ENCODE results near the gene MAML1.

MAML1 gene

GRCh38 chr5:179746872-179747271, 14.2 kb downstream of the MAML1 start:
- Histone ChIP-seq H3K27me3 (ENCODE audit: insufficient read depth, low read length) (no peaks in the 10 kb centered on the region), H3K4me1 (ENCODE audit: insufficient read depth, low read length) (no peaks in the 10 kb centered on the region), H3K4me3 (ENCODE audit: low read length) (no peak overlapping the region), H3K36me3 (ENCODE audit: insufficient read depth, low read length) (peaks cover 28% of the 10 kb centered on the region), H2AFZ (ENCODE audit: low read depth, low read length) (no peak overlapping the region), H3K9me3 (ENCODE audit: low read length) (peaks cover 10% of the 10 kb centered on the region)

DNA sequence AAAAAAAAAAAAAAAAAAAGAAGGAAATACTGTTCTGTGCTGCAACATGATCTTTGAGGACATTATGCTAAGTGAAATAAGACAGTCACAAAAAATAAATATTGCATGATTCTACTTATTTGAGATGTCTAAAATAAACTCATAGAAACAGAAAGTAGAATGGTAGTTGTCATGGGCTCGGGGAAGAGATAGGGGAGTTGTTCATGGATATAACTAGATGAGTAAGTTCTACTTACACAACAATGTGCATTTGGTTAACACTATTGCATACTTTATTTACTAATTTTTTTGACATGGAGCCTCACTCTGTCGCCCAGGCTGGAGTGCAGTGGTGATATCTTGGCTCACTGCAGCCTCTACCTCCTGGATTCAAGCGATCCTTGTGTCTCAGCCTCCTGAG, 15.2 kb downstream of the MAML1 start:
- Histone ChIP-seq H3K4me1 (ENCODE audit: insufficient read depth, low read length) (no peaks in the 10 kb centered on the region), H3K36me3 (ENCODE audit: insufficient read depth, low read length) (peaks cover 25% of the 10 kb centered on the region), H3K27me3 (ENCODE audit: insufficient read depth, low read length) (no peaks in the 10 kb centered on the region), H3K4me3 (ENCODE audit: low read length) (no peak overlapping the region), H2AFZ (ENCODE audit: low read depth, low read length) (no peak overlapping the region), H3K9me3 (ENCODE audit: low read length) (peaks cover 10% of the 10 kb centered on the region)

- peaks cover 27% of the 10 kb centered on the region for H3K36me3 ChIP-seq (ENCODE audit: insufficient read depth, low read length)
- H3K4me3 ChIP-seq (ENCODE audit: low read length): no peak overlapping the region
- peaks cover 9% of the 10 kb centered on the region for H3K4me1 ChIP-seq (ENCODE audit: insufficient read depth, low read length)
- no peaks in the 10 kb centered on the region for H3K27me3 ChIP-seq (ENCODE audit: insufficient read depth, low read length)
- H3K9me3 ChIP-seq (ENCODE audit: low read length): peaks cover 10% of the 10 kb centered on the region
- H2AFZ ChIP-seq (ENCODE audit: low read depth, low read length): no peak overlapping the region
These were observed 17.4 kb downstream of the MAML1 start for GRCh38 chr5:179749857-179750508.

GRCh38 chr5:179753971-179754370, 21.3 kb downstream of the MAML1 start:
- no peak overlapping the region for H3K4me3 ChIP-seq (ENCODE audit: low read length)
- peaks cover 12% of the 10 kb centered on the region for H3K4me1 ChIP-seq (ENCODE audit: insufficient read depth, low read length)

DNA sequence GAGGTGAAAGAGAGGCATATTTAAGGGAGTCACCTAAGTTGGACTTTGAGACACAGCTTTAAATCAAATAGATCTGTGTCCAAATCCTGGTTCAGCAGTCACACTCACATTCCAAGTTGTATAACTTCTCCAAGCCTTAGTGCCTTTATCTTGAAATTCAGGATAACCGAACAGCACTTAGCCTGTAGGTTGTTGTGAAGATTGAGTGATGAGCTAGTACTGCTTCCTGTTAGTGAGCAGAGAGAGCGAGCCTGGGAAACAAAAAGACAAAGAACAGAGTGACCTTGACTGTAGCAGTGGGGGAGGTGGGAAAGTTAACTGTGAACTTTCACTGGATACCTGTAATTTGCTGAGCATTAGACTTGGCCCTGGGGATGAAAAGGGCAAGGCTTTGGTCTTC, 22.4 kb downstream of the MAML1 start:
- H2AFZ ChIP-seq (ENCODE audit: low read depth, low read length): no peak overlapping the region

More at GRCh38 chr5:179753971-179754370, 21.3 kb downstream of the MAML1 start:
- peaks cover 5% of the 10 kb centered on the region for H3K9me3 ChIP-seq (ENCODE audit: low read length)
- peaks cover 17% of the 10 kb centered on the region for H3K36me3 ChIP-seq (ENCODE audit: insufficient read depth, low read length)
- no peak overlapping the region for H2AFZ ChIP-seq (ENCODE audit: low read depth, low read length)
- no peaks in the 10 kb centered on the region for H3K27me3 ChIP-seq (ENCODE audit: insufficient read depth, low read length)

GRCh38 chr5:179758955-179759354, 26.3 kb downstream of the MAML1 start:
- H3K9me3 ChIP-seq (ENCODE audit: low read length): no peaks in the 10 kb centered on the region
- H3K36me3 ChIP-seq (ENCODE audit: insufficient read depth, low read length): no peaks in the 10 kb centered on the region
- H2AFZ ChIP-seq (ENCODE audit: low read depth, low read length): no peak overlapping the region
- peaks cover 33% of the 10 kb centered on the region for H3K4me1 ChIP-seq (ENCODE audit: insufficient read depth, low read length)
- no peak overlapping the region for H3K4me3 ChIP-seq (ENCODE audit: low read length)
- no peaks in the 10 kb centered on the region for H3K27me3 ChIP-seq (ENCODE audit: insufficient read depth, low read length)

More for the DNA sequence above, 22.4 kb downstream of the MAML1 start:
- Histone ChIP-seq H3K4me3 (ENCODE audit: low read length) (no peak overlapping the region), H3K36me3 (ENCODE audit: insufficient read depth, low read length) (peaks cover 12% of the 10 kb centered on the region), H3K9me3 (ENCODE audit: low read length) (peaks cover 2% of the 10 kb centered on the region), H3K4me1 (ENCODE audit: insufficient read depth, low read length) (peaks cover 12% of the 10 kb centered on the region), H3K27me3 (ENCODE audit: insufficient read depth, low read length) (no peaks in the 10 kb centered on the region)

- H3K4me3 ChIP-seq (ENCODE audit: low read length): no peak overlapping the region
- H3K36me3 ChIP-seq (ENCODE audit: insufficient read depth, low read length): peaks cover under 1% of the 10 kb centered on the region
- peaks cover 26% of the 10 kb centered on the region for H3K4me1 ChIP-seq (ENCODE audit: insufficient read depth, low read length)
- H3K9me3 ChIP-seq (ENCODE audit: low read length): no peaks in the 10 kb centered on the region
- no peak overlapping the region for H2AFZ ChIP-seq (ENCODE audit: low read depth, low read length)
- H3K27me3 ChIP-seq (ENCODE audit: insufficient read depth, low read length): no peaks in the 10 kb centered on the region
These were observed 27.2 kb downstream of the MAML1 start for GRCh38 chr5:179759581-179760551.

GRCh38 chr5:179762079-179762780, 29.6 kb downstream of the MAML1 start:
- no peak overlapping the region for H2AFZ ChIP-seq (ENCODE audit: low read depth, low read length)
- H3K4me1 ChIP-seq (ENCODE audit: insufficient read depth, low read length): peaks cover 34% of the 10 kb centered on the region
- no peaks in the 10 kb centered on the region for H3K9me3 ChIP-seq (ENCODE audit: low read length)
- H3K27me3 ChIP-seq (ENCODE audit: insufficient read depth, low read length): no peaks in the 10 kb centered on the region
- H3K4me3 ChIP-seq (ENCODE audit: low read length): no peak overlapping the region
- peaks cover 24% of the 10 kb centered on the region for H3K36me3 ChIP-seq (ENCODE audit: insufficient read depth, low read length)

DNA sequence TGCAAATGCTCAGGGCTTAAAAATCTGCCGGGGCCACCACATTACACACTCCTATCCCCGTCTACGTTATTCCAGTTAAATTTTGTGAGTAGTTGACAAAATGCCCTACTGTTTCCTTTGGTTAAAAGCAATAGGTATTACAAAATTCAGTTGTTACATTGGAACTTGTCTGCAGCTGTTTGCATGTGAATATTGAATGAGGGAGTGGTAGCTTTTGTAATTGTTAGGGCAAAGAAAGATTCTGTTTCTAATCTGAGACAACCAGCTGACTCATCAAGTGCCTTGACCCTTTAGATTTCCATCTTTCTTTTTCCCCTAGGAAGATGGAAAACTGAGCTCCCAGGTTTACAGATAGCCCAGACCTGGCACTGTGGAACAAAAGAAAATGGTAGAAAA, 30.2 kb downstream of the MAML1 start:
- H3K4me1 ChIP-seq (ENCODE audit: insufficient read depth, low read length): peaks cover 34% of the 10 kb centered on the region
- no peak overlapping the region for H2AFZ ChIP-seq (ENCODE audit: low read depth, low read length)
- H3K9me3 ChIP-seq (ENCODE audit: low read length): no peaks in the 10 kb centered on the region
- H3K36me3 ChIP-seq (ENCODE audit: insufficient read depth, low read length): peaks cover 28% of the 10 kb centered on the region
- H3K27me3 ChIP-seq (ENCODE audit: insufficient read depth, low read length): no peaks in the 10 kb centered on the region
- H3K4me3 ChIP-seq (ENCODE audit: low read length): no peak overlapping the region

DNA sequence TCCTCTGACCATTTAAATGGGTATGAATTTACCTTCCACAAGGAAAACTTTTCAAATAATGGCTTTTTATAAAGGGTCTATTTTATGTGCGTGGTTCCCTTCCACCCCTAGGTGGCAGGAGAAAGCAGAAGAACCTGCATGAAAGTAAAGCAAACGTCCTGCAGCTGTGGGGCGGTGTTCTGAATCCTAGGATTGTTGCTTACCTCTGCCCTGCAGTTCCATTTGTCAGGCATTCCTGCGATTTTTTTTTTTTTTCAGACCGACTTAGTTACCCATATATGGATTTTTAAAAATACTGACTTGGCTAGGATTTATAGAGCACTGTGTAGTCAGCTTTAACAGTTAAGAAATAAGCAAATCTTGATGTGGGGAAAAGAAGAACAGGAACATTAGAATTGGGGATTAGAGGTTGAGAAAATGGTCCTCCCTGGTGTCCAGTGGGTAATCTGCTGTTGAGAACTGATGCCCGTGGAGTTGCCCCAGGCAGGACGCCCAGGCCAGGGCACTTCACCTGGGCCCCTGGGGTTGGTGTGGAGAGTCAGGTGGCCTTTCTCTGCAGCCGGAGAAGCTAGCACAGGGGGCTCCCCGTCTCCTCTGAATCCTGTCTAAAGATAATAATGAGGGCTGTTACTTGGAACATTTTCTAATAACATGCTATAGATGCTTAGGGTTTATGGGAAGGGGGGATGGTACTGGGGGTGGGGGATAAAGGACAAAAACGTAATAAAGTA, 30.8 kb downstream of the MAML1 start:
- Histone ChIP-seq H3K27me3 (ENCODE audit: insufficient read depth, low read length) (no peaks in the 10 kb centered on the region), H3K4me3 (ENCODE audit: low read length) (no peak overlapping the region), H3K9me3 (ENCODE audit: low read length) (no peaks in the 10 kb centered on the region), H3K4me1 (ENCODE audit: insufficient read depth, low read length) (peaks cover 34% of the 10 kb centered on the region), H2AFZ (ENCODE audit: low read depth, low read length) (no peak overlapping the region), H3K36me3 (ENCODE audit: insufficient read depth, low read length) (peaks cover 34% of the 10 kb centered on the region)

DNA sequence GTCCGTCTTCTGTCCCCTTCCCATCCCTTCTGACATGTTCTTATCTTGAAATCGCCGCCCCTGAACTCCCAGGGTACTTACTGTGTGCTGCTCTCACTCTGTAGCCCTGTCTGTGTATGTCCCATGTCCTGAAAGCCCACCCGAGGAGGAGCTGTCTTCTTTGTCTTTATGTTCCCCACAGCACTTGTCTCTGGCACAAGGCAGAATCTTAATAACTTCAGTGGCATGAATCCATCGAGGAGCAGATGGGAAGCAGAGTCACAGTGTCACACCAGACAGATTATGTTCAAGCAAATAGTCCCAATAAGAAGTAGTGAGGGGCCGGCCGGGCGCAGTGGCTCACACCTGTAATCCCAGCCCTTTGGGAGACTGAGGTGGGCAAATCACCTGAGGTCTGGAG, 31.4 kb downstream of the MAML1 start:
- H3K4me3 ChIP-seq (ENCODE audit: low read length): no peak overlapping the region
- peaks cover 34% of the 10 kb centered on the region for H3K4me1 ChIP-seq (ENCODE audit: insufficient read depth, low read length)
- H3K9me3 ChIP-seq (ENCODE audit: low read length): no peaks in the 10 kb centered on the region
- no peak overlapping the region for H2AFZ ChIP-seq (ENCODE audit: low read depth, low read length)
- no peaks in the 10 kb centered on the region for H3K27me3 ChIP-seq (ENCODE audit: insufficient read depth, low read length)
- H3K36me3 ChIP-seq (ENCODE audit: insufficient read depth, low read length): peaks cover 41% of the 10 kb centered on the region

DNA sequence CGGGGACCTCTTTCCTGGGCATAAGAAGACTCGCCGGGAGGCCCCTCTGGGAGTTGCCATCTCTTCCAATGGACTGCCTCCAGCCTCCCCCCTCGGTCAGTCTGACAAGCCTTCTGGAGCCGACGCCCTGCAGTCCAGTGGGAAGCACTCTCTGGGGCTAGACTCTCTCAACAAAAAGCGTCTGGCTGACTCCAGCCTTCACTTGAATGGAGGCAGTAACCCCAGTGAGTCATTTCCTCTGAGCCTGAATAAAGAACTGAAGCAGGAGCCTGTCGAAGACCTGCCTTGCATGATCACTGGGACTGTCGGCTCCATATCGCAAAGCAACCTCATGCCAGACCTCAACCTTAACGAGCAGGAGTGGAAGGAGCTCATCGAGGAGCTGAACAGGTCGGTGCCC, 32.8 kb downstream of the MAML1 start:
- Histone ChIP-seq H2AFZ (ENCODE audit: low read depth, low read length) (no peak overlapping the region), H3K9me3 (ENCODE audit: low read length) (no peaks in the 10 kb centered on the region), H3K27me3 (ENCODE audit: insufficient read depth, low read length) (no peaks in the 10 kb centered on the region), H3K4me3 (ENCODE audit: low read length) (no peak overlapping the region), H3K4me1 (ENCODE audit: insufficient read depth, low read length) (peaks cover 34% of the 10 kb centered on the region), H3K36me3 (ENCODE audit: insufficient read depth, low read length) (peaks cover 54% of the 10 kb centered on the region)
